KG1 (cell line): ENCODE results near the gene KIRREL3.

Experiments used
- DNase-seq: peaks from one replicate; lab custom pipeline; 2025; lab: John Stamatoyannopoulos, UW

The KIRREL3 gene

DNA sequence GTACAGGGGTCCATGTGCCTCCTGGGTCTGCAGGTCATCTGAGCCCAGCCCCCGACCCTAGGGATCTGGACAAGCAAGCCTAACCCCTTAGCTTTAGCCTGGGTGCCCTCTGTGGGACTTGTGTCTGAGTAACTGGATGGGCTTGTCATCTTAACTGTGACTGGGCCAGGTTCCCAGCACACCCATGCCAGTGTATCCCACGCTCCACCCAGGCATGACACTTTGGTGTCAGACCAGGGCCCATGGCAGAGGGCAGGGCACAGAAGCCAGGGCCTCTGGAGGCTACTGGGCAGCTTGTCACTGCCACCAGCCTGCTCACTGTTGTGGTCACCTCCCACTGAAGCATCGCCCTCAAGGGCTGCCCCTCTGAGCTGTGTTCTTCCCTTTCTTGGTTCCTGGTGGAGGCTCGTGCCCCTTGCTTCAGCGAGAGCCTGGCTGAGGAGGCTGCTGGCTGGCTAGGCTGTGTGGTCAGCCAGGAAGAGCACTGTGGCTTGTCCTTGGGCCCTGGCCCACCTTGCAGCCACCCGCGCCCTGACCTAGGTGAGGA lies 564.3 kb downstream of the KIRREL3 start:
- DNase-seq: no peak

DNA sequence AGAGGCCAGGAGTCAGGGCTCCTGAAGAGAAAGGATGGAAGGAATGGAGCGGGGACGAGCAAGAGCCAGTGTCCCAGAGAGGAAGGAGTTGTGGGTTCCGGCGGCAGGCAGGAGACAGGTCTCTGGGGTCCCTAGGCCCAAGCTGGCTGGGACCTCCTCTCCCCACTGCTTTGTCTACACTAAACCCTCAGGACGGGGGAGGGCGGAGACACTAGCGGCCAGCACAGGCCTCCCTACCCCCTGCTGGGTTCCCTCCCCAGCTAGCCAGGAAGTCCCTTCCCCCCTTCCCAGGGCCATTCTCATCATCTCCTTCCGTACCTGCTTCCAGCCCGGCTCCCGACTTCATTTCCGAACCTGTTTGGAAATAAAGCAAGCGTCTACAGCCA lies 565.6 kb downstream of the KIRREL3 start:
- DNase-seq: no peak

DNA sequence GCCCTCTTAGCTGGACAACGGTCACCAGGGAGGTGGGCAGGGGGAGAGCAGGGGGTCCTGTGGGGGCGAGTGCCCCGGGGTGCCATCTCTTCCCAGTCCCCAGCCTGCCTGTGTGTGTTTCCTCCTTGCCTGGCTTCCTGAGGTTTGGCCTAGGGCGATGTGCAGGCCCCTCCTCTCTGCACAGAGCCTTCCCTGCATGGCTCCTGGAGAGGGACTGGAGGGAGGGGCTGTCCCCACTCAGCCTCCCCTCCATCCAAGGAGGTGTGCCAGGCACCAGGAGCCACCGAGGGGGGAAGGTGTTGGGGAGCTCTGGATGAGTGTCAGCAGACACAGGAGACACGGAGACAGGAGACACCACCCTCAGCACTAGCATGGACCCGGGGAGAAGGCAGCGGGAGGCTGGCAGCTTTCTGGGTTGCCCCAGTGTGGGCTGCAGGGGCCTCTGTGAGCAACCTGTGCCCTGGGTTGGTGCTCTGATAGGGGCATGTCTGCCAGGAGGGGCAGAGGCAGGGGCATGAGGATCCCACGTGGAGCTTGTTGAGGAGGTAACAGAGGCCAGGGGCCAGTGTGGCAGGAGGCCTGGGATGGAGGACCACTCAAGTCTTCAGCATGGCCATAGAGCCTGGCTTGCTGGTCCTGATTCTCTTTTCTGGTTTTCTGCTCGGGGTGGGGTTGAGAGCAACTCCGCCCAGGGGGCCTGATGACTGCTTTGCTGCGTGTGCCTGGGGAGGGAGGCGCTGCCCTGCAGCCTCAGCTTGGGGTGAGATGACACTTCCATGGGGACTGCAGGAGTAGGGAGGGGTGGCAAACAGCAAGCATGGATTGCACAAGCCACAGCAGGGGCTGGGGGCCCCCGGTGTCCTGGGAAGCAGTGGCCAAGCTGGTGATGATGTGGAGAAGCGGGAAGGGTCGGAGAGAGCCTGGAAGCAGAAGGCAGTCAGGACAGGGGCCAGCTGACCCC lies 566.3 kb downstream of the KIRREL3 start:
- DNase-seq: no peak

DNA sequence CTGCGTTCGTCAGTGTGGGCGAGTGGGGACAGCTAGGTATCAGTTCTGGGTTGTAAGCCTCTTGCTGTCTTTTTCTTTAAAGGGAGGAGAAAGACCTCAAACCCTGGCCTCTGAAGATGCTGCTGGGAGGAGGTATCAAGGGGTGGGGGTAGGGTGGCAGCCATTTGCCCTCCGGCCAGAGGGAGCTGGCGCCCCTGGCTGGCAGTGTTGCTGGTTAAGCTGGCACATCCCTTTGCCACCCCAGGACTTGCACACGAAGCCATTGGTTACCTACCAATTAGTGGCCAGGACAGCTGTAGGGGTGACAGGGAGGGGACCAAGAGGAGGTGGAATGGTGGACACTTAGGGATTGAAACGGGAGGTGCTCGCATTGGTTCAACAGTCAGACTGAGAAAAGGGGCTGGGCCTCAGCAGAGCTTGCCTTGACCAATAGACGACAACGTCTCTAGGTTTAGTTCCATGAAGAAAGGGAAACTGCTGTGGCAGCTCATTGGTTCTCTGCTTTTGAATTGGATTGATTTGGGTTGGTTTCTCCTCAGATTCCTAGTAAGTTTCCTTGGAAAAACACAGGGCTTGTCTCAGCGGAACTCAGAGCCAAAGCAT lies 567.2 kb downstream of the KIRREL3 start:
- DNase-seq: no peak

DNA sequence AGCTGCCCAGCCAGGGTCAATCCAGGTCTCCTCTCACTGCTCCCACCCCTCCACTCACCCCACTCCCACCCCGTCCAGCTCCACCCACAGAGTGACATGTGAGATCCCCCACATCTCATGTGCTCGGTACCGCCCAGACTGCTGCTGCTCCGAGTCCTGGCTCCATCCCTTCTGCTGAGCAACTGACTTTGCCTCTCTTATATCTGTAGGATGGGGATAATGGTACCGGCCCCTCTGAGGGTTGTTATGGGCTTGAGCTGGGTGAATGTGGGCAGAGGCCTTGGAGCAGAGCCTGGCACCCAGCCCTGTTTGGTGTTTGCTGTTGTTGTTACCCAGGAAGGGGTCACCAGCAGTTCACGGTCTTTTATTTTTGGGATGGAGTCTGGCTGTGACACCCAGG lies 568.0 kb downstream of the KIRREL3 start:
- no peak for DNase-seq

DNA sequence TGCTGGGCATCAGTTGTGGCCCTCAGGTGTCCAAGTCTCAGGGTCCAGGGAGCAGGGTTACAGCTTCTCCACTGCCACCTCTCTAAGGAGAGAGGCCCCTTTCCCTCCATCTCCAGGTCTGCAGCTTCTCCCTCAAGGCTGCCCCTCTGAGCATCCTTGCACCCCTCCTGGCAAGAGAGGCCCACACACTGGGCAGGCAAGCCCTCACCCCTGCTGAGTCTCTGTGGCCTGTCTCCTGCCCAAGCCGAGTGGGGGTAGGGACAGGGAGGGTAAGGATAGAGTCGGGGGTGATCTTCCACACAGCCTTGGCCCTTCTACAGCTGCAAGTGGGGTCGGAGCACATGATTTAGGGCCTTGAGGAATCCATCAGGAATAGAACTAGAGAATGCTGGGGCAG lies 568.5 kb downstream of the KIRREL3 start:
- no peak for DNase-seq

DNA sequence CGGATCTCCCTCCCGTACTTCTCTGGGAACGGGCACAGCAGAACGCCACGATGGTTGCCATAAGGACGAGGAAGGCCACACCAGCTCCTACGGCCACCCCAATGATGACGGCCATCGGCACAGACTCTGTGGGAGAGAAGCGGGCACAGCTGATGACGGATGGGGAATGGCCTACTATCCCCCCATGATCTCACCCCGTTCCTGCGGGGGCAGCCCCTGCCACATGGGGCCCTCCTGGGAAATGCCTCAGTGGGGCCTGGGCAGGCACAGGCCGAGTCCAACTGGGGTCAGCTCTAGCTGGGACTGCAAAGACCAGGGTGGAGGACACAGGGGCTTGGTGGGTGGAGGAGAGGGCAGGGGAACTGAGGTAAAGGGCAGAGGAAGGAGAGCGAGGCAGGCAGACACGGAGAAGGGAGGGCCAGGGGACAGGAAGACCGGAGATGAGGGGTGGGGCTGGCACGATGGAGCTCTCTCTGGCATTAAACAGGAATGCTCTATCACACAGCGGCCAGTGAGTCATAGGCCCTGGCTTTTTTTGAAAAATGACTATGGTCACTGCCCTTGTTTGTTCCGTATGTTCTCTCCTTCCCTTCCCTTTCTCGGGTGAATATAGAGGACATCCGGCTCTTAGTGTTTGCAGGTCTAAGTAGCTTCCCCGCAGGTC lies 569.0 kb downstream of the KIRREL3 start:
- DNase-seq: no peak

DNA sequence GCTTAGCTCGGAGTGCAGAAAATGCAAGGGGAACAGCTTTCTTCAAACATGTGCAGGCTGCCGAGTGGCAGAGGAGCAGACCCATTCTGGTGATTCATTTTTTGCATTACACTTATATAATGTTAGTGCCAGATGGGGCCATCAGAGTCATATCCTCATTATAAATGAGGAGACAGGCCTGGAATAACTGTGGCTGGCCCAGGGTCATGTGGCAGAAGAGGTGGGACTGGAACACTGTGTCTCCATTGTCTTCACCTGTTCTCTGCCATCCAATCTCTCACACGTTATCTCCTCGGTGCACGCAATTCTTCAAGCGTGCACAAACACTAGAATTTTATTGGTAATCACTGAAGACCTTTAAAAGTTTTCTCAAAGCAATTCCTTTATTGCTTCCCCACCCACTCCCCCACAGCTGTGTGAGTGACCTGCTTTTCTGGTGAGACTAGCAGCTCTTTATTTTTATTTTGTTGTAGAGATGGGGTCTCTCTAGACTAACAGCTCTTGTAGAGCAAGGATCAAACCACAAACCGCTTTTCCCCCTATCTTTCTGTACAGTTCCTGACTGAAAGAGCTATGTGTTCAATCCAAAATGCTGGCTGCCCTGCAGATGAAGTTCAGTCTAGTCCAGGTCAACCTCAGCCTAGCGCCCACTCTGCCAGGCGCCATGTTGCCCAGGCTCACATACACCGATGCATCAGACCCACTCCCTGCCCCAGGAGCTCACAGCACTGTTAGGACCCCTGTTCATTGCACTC lies 569.8 kb downstream of the KIRREL3 start:
- no peak for DNase-seq

DNA sequence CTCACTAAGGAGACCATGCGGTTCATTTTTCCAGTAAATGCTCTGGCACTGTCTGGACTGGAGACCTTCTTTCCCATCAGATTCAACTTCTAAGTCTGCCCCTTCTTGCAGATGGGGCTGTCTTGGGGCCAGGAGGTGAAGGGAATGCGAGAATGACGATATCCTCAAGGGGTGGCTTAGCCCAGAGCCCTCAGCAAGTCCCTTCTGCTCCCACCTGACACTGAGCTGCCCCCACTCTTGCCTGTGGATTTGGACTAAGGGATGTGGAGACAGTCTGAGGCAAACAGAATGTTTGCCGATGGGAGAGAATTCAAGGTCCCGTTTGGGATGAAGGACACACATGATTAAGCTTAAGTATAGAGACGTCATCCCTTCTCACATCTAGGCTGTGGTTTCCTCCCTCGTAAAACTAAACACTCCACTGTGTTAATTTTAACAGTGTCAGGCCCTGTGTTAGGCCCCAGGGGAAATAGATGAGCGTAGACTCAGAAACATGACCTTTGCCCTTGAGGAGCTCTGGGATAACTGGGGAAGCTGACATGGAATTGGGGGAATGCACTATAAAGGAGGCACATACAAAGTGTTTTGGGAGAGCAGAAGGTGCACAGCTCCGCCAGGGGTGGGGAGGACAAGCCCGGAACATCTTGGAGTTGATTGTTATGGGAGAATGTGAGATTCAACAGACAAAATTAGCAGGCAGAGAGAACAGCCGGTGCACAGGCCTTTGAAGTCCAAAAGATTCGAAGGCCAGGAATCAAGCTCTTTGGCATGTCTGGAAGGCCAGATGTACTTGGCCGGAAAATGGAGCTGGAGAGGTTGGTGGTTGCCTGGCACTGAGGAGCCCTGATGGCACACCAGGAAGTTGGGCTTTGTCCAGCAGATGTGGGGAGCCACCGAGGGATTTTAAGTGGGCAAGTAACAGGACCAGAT lies 573.5 kb downstream of the KIRREL3 start:
- no peak for DNase-seq

DNA sequence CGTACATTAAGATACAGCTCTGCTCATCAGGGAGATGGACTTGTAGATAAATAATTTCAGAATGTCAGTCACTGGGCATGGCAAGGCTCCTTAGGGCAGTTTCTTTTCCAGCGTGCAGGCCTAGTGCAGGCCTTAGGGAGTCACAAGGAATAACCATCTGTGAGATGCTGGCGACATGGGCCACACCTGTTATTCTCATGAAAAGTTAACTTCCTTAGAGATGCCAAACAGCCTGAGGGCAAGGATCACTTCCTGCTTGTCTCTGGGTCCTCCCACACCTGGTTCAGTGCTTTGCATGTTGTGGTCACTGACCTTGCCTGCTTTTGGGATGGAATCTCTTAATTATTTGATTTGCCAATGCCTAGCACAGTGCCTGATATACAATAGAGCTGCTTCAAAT lies 574.5 kb downstream of the KIRREL3 start:
- DNase-seq: no peak

DNA sequence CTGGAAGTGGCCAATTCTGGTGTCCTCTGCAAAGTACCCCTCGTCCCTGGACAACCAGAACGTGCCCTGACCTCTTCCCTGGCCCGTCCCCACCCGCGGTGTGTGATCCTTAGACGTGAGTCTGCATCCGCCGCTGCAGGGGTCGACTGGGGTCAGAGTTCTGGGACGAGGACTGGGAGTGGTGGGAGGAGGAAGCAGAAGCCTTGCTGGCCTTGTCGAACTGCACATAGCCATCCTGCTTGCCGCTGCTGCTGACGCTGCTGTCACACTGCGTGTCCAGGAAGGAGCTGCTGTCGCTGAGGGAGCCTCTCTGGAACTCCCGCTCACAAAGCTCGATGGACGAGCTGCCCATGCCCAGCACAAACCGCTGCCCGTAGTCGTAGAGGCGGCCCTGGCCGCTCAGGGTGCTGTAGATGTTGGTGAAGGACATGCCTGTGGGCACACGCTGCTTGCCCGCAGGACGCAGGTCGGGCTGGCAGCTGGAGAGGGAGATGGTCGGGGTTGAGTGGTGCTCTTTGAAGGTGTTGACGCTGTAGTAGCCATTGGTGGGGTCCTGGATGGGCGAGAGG lies 576.0 kb downstream of the KIRREL3 start:
- DNase-seq: no peak

DNA sequence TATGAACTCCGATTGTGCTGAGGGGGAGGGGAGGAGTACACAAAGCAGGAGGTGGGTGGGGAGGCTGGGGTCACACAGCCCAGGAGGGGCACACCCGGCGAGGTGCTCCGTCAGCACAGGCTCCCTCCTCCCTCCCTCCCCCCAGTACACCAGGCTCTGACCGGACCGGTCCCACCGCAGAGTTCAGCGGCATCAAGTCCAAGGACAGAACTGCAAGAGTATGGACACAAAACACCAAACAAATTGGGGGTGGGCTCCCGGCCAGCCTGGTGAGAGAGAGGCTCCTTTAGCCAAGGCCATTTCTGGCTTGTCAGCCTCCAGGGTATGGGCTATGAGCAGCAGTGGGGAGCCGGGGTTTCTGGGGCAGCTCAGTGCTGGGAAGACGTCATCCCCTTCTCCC lies 576.8 kb downstream of the KIRREL3 start:
- no peak for DNase-seq

DNA sequence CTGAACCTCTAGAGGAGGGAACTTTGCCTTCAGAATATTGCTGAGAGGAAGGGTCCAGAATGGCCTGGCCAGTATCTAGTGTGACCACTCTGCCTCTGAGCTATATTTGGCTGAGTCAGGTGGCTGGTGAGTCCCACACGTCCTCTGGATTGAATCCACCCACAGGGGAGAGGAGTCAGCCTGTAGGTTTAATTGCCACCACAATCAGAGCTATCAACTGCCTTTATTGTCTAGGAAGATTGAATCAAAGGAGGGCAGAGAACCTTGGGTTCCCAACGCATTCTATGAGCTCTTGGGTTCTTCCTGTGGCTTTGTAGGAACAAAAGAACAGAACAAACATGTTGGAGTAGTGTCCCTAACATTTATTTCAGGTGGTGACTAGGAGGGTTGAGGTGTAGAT lies 577.4 kb downstream of the KIRREL3 start:
- no peak for DNase-seq

DNA sequence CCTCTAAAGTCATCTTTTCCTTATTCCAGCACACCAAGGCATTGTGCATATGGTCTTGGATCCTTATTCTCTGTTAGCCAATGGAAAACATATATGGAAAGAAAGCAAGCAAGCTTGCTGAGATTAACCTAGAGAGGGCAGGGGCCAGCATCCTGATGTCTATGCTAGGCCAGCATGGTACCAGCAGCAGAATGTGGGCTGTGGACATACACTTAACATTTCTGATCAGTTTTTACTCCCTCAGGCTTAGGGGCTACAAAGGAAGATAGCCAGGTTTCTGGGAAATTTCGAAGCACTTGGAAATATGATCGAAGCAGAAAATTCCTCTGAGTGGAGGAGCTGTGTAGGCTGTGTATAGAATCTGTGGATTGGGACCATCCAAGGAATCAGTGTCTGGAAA lies 578.1 kb downstream of the KIRREL3 start:
- DNase-seq: no peak

DNA sequence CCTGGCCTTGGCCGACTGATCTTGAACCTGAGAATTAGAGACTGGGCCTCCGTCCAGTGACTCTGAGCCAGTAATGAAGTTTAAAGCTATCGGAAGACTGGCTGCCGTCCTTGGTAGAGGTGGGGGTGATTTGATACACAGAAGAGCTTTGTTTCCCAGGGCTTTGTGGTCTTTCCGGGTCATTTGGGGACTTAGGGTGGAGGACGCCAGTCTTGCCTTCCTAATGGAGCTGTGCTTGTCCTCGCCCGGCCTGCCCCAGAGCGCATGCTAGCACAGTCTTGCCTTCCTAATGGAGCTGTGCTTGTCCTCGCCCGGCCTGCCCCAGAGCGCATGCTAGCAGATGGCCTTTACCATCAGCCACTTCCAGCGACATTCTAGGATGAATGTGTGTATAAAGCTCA lies 579.3 kb downstream of the KIRREL3 start:
- no peak for DNase-seq

DNA sequence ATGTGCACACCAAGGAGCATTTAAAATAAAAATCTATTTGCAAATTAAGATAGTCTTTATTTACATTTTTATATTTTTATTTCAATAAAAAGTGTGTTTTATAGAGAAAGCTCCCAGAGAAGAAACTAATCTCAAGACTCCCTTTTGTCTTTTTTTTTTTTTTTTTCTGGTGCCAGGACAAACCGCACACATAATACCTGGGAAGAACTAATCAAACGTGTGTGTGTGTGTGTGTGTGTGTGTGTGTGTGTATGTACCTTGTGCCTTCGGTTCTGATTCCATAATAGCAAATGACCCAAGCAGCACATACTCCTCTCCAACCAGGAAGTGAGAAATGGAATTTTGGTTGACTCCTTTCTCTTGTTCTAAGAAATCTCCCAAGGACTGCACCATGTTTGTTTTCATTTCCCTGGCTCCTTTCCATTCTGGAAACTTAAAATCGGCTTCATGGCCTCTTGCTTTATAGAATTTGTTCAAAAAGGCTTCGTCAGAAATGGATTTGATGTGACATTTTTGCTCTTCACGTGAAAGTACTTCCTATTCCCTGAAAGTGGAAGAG lies 579.8 kb downstream of the KIRREL3 start:
- no peak for DNase-seq

DNA sequence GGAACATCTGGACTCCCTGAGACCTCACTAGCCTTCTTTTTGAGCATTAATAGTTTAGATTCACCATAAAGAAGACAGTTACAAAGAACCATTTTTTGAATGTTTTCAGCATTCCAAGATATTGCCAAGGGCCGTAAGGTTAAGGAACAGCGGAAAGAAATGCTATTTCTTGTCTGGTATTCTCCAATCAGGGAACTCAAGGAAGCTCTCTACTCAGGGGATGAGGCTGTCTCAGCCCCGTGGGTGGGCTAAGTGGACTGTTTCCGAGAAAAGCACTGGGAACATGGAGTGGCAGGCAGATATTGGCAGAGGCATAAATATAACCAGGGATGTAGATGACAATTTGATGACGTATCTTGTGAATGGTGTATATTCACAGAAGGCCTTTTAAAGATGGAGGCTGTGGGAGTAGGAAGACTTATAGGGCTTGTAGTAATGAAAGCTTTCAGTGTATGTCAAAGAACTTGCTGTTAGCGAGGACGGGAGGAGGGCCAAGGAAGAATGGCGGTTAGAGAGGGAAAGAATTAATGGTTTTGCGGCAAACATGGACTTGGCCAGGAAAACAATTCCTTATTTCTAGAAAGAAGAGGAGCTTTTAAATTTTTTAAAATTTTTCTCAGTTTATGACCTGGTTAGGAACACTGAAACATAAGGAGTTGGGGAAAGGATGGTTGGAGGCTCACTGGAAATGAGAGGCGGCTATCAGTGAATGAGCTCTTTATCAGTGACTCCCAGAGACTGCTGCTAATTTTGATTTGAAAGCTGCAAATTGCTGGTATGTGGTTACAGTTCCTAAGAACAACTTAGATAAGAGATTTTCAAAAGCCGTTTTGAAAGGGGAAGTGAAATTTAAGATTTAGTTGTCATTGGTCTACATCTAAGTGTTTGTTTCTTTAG lies 580.5 kb downstream of the KIRREL3 start:
- no peak for DNase-seq

DNA sequence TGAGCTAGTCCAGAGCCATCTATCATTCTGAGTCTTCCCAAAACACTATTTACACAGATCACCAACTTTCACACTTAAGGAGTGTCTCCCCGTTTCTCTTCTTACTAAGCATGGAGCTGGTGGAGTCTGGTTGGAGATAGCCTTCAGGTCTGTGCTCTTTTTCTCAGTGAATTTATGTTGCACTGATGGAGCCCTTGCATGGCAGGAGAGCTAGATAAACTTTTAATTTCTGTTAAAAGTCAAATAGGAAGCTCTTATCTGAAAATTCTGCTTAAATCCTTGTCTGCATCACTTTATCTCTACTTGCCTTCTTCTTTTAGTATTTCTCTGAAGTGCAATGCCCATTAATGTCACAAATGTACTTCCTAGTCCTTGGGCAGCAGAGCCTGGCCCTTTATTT lies 581.7 kb downstream of the KIRREL3 start:
- no peak for DNase-seq
